ENCODE results near the gene MYO1C.

MYO1C gene

DNA sequence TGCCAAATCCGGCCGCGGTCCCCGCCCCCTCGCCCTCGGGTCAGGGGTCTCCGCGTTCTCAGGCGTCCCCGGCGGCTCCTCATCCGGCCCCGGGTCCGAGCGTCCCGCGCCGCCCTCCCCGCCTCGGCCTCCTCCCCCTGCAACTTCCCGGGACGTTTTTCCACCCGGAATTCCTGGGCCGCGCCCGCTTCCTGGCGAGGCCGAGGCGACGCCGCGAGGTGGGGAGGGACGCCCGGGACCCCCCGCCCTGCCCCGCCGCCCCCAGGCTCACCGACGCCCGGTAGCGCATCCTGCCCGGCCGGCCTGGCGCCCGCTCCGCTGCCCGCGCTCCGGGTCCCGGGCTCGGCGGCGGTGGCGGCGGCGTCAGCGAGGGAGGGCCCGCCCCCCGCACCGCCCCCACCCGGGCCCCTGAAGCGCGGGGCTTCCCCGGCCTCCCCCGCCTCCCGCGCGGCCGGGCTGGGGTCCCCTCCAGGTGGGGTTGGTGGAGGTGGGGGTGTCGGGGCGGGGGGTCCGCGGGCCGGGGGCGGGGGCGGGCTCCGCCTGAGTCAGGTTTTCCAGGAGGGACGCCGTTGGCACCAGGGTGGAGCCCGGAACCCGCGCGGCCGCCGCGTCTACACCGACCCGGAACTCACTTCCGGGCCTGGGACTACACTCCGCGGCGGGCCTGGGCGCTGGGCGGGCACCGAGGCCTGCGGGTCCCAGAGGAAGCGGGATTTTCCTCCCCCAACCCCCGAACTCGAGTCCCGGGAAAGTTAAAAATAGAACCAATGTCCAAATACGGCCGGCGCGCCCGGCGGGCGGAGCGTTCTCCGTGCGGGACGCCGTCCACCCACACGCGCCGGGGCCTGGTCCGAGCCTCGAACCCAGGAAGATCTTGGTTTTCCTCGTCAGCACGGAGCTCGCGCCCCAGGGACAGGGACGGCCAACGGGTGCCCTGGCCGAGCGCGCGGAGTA lies 6.8 kb downstream of the MYO1C start:
- Histone ChIP-seq H3K27me3 (replicated peaks; ENCODE audit: control insufficient read depth, insufficient read depth, low read length, poor library complexity, severe bottlenecking) (no peaks in the 10 kb centered on the region), H3K27ac (ENCODE audit: insufficient read depth, low read length, poor library complexity, severe bottlenecking) (peak overlapping the region; percentile 88)

DNA sequence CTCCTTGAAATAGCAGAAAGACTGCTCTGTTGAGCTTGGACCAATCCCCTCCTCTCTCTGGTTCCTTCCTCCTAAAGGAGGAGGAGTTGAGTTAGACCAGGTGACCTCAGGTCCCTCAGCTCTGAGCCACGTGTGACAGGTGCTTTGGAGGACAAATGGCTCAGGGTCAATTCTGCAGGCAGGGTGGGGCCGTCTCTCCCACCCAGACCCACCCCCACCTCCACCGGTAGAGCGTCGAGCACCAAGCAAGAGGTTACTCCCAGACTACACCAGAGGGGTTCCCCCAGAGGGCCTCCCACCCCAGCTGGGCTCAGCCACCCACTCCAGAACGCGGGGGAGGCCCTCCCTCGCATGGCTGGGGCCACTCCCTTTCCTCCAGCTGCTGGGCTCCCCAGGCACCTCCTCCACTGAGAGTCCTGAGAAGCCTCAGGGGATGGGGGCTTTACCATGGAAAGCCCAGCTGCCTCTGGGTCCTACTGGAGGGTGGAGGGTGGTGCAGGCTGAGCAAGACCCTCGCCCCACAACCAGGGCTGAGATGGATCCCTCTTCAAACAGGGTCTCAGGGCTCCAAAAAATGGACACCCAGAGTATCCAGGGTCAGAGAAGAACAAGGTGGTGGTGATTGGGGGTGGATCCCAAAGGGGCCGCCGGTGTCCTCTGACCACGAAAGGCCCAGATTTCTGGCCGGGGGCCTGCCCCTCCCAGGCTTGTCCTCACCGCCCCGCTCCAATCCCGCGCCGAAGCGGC lies 7.6 kb downstream of the MYO1C start:
- DNase-seq = peak; percentile 43 to 54 (median 47)
- H3K4me3 ChIP-seq (ENCODE audit: insufficient read depth, low read depth, low read length, poor library complexity, severe bottlenecking) = peak overlapping the region; percentile 62
- peak overlapping the region; percentile 88 for H3K27ac ChIP-seq (ENCODE audit: insufficient read depth, low read length, poor library complexity, severe bottlenecking)
- peaks cover 28% of the 10 kb centered on the region for H3K4me1 ChIP-seq (ENCODE audit: control insufficient read depth, insufficient read depth, low read length, poor library complexity, severe bottlenecking)
- H3K9me3 ChIP-seq (ENCODE audit: control insufficient read depth, low read length) = no peaks in the 10 kb centered on the region
- peaks cover 12% of the 10 kb centered on the region for H3K36me3 ChIP-seq (ENCODE audit: control insufficient read depth, insufficient read depth, low read length)
- no peaks in the 10 kb centered on the region for H3K27me3 ChIP-seq (replicated peaks; ENCODE audit: control insufficient read depth, insufficient read depth, low read length, poor library complexity, severe bottlenecking)

More for the DNA sequence above, 6.8 kb downstream of the MYO1C start:
- Histone ChIP-seq H3K36me3 (ENCODE audit: control insufficient read depth, insufficient read depth, low read length) (peaks cover 8% of the 10 kb centered on the region), H3K9me3 (ENCODE audit: control insufficient read depth, low read length) (no peaks in the 10 kb centered on the region), H3K4me1 (ENCODE audit: control insufficient read depth, insufficient read depth, low read length, poor library complexity, severe bottlenecking) (peaks cover 33% of the 10 kb centered on the region), H3K4me3 (ENCODE audit: insufficient read depth, low read depth, low read length, poor library complexity, severe bottlenecking) (peak overlapping the region; percentile 62)
- peak; percentile 61 to 68 (median 63) for DNase-seq

DNA sequence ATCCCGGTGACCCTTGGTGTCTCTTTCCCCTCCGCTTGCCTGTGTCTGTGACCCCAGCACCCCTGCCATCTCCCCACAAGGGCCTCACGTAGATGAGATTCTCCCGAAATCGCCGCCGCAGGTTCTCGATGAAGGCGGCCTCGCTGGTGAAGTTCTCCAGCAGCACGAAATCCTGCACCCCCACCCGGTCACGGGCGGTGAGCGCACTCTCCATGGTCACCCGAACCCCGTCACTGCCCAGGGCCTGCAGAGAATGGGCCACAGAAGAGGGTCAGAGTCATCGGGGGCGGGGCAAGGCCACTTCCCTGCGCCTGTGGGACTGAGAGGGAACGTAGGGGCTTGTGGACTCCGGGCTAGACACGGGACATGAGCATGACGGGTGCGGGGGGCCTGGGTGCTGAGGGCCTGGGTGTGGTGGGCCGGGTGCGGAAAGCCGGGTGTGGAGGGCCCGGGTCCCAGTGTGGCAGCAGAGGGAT lies 8.4 kb downstream of the MYO1C start:
- no peaks in the 10 kb centered on the region for H3K27me3 ChIP-seq (replicated peaks; ENCODE audit: control insufficient read depth, insufficient read depth, low read length, poor library complexity, severe bottlenecking)
- peaks cover 15% of the 10 kb centered on the region for H3K36me3 ChIP-seq (ENCODE audit: control insufficient read depth, insufficient read depth, low read length)
- peak overlapping the region; percentile 57 for H3K27ac ChIP-seq (ENCODE audit: insufficient read depth, low read length, poor library complexity, severe bottlenecking)
- DNase-seq = no peak
- H3K4me3 ChIP-seq (ENCODE audit: insufficient read depth, low read depth, low read length, poor library complexity, severe bottlenecking) = no peak overlapping the region
- H3K9me3 ChIP-seq (ENCODE audit: control insufficient read depth, low read length) = no peaks in the 10 kb centered on the region
- H3K4me1 ChIP-seq (ENCODE audit: control insufficient read depth, insufficient read depth, low read length, poor library complexity, severe bottlenecking) = peaks cover 28% of the 10 kb centered on the region

DNA sequence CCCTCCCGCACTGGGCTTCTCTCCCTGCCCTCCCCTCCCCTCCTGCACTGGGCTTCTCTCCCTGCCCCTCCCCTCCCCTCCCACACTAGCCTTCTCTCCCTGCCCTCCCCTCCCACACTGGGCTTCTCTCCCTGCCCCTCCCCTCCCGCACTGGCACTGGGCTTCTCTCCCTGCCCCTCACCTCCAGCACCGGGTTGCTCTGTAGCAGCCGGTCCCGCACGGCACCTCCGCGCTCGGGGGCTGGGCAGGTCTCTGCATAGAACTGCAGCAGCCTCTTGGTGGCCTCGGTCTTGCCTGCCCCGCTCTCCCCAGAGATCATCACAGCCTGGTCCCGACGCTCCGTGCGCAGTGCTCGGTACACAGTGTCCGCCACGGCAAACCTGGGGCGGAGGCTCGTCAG lies 9.8 kb downstream of the MYO1C start:
- no peaks in the 10 kb centered on the region for H3K9me3 ChIP-seq (ENCODE audit: control insufficient read depth, low read length)
- H3K4me1 ChIP-seq (ENCODE audit: control insufficient read depth, insufficient read depth, low read length, poor library complexity, severe bottlenecking) = peaks cover 22% of the 10 kb centered on the region
- no peak for DNase-seq
- no peaks in the 10 kb centered on the region for H3K27me3 ChIP-seq (replicated peaks; ENCODE audit: control insufficient read depth, insufficient read depth, low read length, poor library complexity, severe bottlenecking)
- no peak overlapping the region for H3K4me3 ChIP-seq (ENCODE audit: insufficient read depth, low read depth, low read length, poor library complexity, severe bottlenecking)
- peaks cover 28% of the 10 kb centered on the region for H3K36me3 ChIP-seq (ENCODE audit: control insufficient read depth, insufficient read depth, low read length)
- no peak overlapping the region for H3K27ac ChIP-seq (ENCODE audit: insufficient read depth, low read length, poor library complexity, severe bottlenecking)

DNA sequence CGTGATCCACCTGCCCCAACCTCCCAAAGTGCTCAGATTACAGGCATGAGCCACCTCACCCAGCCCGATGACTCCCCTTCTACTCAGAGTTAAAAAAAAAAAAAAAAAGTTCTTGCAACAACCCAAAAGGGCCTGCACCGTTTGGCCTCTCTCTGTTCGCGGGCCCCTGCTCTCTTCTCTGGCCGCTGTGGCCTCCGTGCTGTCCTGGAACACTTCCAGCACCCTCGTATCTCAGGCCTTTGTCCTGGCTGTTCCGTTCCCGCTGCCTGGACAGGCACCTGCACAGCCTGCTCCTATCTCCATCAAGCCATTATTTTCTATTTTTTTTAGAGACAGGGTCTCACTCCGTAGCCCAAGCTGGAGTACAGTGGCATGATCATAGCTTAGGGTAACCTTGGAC lies 10.8 kb downstream of the MYO1C start:
- peaks cover 32% of the 10 kb centered on the region for H3K36me3 ChIP-seq (ENCODE audit: control insufficient read depth, insufficient read depth, low read length)
- no peaks in the 10 kb centered on the region for H3K27me3 ChIP-seq (replicated peaks; ENCODE audit: control insufficient read depth, insufficient read depth, low read length, poor library complexity, severe bottlenecking)
- H3K27ac ChIP-seq (ENCODE audit: insufficient read depth, low read length, poor library complexity, severe bottlenecking) = no peak overlapping the region
- H3K9me3 ChIP-seq (ENCODE audit: control insufficient read depth, low read length) = no peaks in the 10 kb centered on the region
- no peak overlapping the region for H3K4me3 ChIP-seq (ENCODE audit: insufficient read depth, low read depth, low read length, poor library complexity, severe bottlenecking)
- H3K4me1 ChIP-seq (ENCODE audit: control insufficient read depth, insufficient read depth, low read length, poor library complexity, severe bottlenecking) = peaks cover 13% of the 10 kb centered on the region
- no peak for DNase-seq

DNA sequence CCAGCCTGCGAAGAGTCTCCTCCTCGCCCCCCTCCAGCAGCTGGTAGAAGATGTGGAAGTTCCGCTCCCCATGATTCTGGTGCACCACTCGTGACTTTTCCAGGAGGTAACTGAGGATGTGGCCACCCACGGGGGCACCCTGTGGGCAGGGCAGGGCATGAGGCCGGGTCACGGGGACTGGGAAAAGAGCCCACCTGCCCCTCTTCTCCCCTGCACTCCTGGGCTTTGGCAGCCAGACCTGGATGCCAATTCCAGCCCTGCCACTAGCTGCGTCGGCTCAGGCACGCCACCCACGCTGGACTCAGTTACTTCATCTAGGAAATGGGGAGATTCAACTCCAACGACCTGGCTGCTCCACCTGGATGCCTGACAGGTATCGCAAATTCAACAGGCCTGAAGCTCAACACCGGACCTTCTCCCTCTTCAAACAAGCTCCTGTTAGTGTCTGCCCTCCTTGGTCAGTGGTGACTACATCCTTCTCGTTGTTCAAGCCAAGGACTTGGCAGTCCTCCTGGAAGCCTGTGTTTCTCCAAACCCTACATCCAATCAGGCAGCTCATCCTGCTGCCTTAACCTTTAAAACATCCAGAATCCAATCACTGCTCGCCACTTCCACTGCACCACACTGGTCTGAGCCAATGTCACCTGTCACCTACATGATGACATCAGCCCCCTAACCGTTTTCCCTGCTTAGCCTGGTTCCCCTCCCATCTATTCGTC lies 11.6 kb downstream of the MYO1C start:
- H3K9me3 ChIP-seq (ENCODE audit: control insufficient read depth, low read length) = no peaks in the 10 kb centered on the region
- peaks cover 32% of the 10 kb centered on the region for H3K36me3 ChIP-seq (ENCODE audit: control insufficient read depth, insufficient read depth, low read length)
- H3K27me3 ChIP-seq (replicated peaks; ENCODE audit: control insufficient read depth, insufficient read depth, low read length, poor library complexity, severe bottlenecking) = no peaks in the 10 kb centered on the region
- no peak for DNase-seq
- peaks cover 7% of the 10 kb centered on the region for H3K4me1 ChIP-seq (ENCODE audit: control insufficient read depth, insufficient read depth, low read length, poor library complexity, severe bottlenecking)
- no peak overlapping the region for H3K27ac ChIP-seq (ENCODE audit: insufficient read depth, low read length, poor library complexity, severe bottlenecking)
- no peak overlapping the region for H3K4me3 ChIP-seq (ENCODE audit: insufficient read depth, low read depth, low read length, poor library complexity, severe bottlenecking)

DNA sequence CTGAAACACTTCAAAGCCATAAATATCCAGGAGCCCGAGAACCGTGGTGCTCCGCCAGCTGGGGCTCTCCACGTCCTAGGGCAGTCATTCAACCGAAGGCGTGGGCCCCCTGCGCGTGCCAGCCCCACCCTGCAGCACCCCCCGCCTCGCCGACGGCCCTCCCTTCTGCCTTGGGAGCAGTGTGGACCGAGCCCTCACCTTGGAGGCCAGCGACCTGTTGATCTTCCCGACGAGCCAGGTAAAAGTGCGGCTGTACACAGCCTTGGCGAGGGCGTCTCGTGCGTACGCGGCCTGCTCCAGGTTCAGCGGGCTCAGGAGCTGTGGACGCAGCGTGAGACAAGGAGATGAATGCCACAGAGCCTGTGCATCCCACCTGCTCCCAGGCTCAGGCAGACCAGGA lies 14.1 kb downstream of the MYO1C start:
- Histone ChIP-seq H3K27me3 (replicated peaks; ENCODE audit: control insufficient read depth, insufficient read depth, low read length, poor library complexity, severe bottlenecking) (no peaks in the 10 kb centered on the region), H3K27ac (ENCODE audit: insufficient read depth, low read length, poor library complexity, severe bottlenecking) (no peak overlapping the region), H3K4me3 (ENCODE audit: insufficient read depth, low read depth, low read length, poor library complexity, severe bottlenecking) (no peak overlapping the region), H3K4me1 (ENCODE audit: control insufficient read depth, insufficient read depth, low read length, poor library complexity, severe bottlenecking) (peaks cover 2% of the 10 kb centered on the region), H3K36me3 (ENCODE audit: control insufficient read depth, insufficient read depth, low read length) (peaks cover 31% of the 10 kb centered on the region), H3K9me3 (ENCODE audit: control insufficient read depth, low read length) (no peaks in the 10 kb centered on the region)
- DNase-seq = no peak

DNA sequence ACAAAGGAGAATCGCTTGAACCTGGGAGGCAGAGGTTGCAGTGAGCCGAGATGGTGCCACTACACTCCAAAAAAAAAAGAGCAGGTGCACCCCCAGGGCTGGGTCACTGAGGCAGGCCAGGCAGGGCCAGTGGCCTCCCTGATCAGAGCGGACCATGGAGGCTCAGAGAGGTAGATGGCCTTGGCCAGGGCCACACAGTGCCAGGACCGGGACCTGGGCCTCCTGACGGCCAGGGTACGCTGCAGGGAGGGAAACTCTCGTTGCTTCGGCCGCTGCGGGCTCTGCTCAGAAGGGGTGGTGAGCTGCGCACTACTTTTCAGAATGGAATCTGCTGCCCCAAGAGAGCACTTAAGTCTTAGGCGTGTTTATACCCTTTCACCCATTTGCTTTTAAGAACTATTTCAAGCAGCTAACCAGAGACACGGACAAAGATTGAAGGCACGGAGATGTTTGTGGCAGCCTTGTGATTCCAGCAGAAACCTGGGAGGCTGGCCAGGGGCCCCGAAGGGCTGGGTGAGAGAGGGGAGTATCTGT lies 17.1 kb downstream of the MYO1C start:
- H3K4me3 ChIP-seq (ENCODE audit: insufficient read depth, low read depth, low read length, poor library complexity, severe bottlenecking) = no peak overlapping the region
- no peaks in the 10 kb centered on the region for H3K27me3 ChIP-seq (replicated peaks; ENCODE audit: control insufficient read depth, insufficient read depth, low read length, poor library complexity, severe bottlenecking)
- DNase-seq = no peak
- no peak overlapping the region for H3K27ac ChIP-seq (ENCODE audit: insufficient read depth, low read length, poor library complexity, severe bottlenecking)
- H3K4me1 ChIP-seq (ENCODE audit: control insufficient read depth, insufficient read depth, low read length, poor library complexity, severe bottlenecking) = peaks cover 2% of the 10 kb centered on the region
- no peaks in the 10 kb centered on the region for H3K9me3 ChIP-seq (ENCODE audit: control insufficient read depth, low read length)
- peaks cover 21% of the 10 kb centered on the region for H3K36me3 ChIP-seq (ENCODE audit: control insufficient read depth, insufficient read depth, low read length)

DNA sequence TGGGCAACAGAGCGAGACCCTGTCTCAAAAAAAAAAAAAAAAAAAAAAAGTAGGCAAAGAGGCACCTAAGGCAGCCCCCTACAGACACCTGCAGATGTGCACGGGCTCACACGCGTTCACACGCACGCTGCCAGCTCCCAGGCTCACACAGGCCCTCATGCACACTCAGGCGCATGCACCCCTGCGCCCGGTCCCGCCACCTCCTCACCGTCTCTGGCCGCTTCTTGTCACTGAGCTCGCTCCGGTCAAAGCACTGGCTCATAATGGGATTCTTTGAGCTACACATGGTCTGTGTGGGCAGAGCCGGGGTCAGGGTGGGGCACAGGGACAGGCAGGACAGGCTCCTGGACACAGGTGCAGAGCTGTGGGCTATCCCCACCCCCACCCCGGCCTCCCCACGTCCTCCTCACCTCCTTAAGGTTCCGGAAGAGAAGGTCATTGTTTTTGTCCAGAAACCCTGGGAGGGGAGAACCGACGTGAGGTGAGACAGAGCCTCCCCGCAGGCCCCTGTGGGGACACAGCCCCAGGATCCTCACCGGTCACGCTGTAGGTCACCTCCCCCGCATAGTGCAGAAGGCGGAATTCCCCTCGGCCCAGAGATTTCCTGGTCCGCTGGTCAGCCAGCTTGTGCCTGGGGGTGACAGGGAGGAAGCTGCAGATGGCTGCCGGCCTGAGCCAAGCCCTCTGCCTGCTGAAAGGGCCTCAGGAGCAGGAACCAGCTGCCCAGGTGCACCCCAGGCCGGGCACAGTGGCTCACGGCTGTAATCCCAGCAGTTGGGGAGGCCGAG lies 17.9 kb downstream of the MYO1C start:
- Histone ChIP-seq H3K4me1 (ENCODE audit: control insufficient read depth, insufficient read depth, low read length, poor library complexity, severe bottlenecking) (peaks cover 2% of the 10 kb centered on the region), H3K4me3 (ENCODE audit: insufficient read depth, low read depth, low read length, poor library complexity, severe bottlenecking) (no peak overlapping the region), H3K27me3 (replicated peaks; ENCODE audit: control insufficient read depth, insufficient read depth, low read length, poor library complexity, severe bottlenecking) (no peaks in the 10 kb centered on the region), H3K9me3 (ENCODE audit: control insufficient read depth, low read length) (no peaks in the 10 kb centered on the region), H3K36me3 (ENCODE audit: control insufficient read depth, insufficient read depth, low read length) (peaks cover 21% of the 10 kb centered on the region), H3K27ac (ENCODE audit: insufficient read depth, low read length, poor library complexity, severe bottlenecking) (no peak overlapping the region)
- no peak for DNase-seq

All from effector memory CD4-positive, alpha-beta T cell (primary cell).